ENCODE measurements around the gene EPB41L4B.
"Not testable (repeated sequence)": the region's sequence is repeated elsewhere in the genome, so short reads cannot be mapped to it uniquely, and the experiment has no call there.

EPB41L4B gene

GRCh38 chr9:109297899-109298298, 23.0 kb downstream of the EPB41L4B start:
- no peak for DNase-seq (ENCODE audit: low spot score)

- no peak for DNase-seq (ENCODE audit: low spot score)
Measured at GRCh38 chr9:109295221-109296130, 25.4 kb downstream of the EPB41L4B start.

GRCh38 chr9:109290385-109290784, 30.5 kb downstream of the EPB41L4B start:
- no peak for DNase-seq (ENCODE audit: low spot score)

GRCh38 chr9:109289931-109290330, 30.9 kb downstream of the EPB41L4B start:
- DNase-seq (ENCODE audit: low spot score), result no peak

- no peak for DNase-seq (ENCODE audit: low spot score)
Measured at GRCh38 chr9:109289186-109289585, 31.7 kb downstream of the EPB41L4B start.

GRCh38 chr9:109286981-109287380, 33.9 kb downstream of the EPB41L4B start:
- no peak for DNase-seq (ENCODE audit: low spot score)

- no peak for DNase-seq (ENCODE audit: low spot score)
Measured at GRCh38 chr9:109286571-109286977, 34.3 kb downstream of the EPB41L4B start.

GRCh38 chr9:109283672-109284071, 37.2 kb downstream of the EPB41L4B start:
- DNase-seq (ENCODE audit: low spot score), result not testable (repeated sequence)

GRCh38 chr9:109283012-109283411, 37.8 kb downstream of the EPB41L4B start:
- no peak for DNase-seq (ENCODE audit: low spot score)

- DNase-seq (ENCODE audit: low spot score), result no peak
Measured at GRCh38 chr9:109282302-109282701, 38.6 kb downstream of the EPB41L4B start.

GRCh38 chr9:109281518-109281917, 39.3 kb downstream of the EPB41L4B start:
- DNase-seq (ENCODE audit: low spot score), result no peak

GRCh38 chr9:109278848-109279247, 42.0 kb downstream of the EPB41L4B start:
- DNase-seq (ENCODE audit: low spot score), result no peak

GRCh38 chr9:109278216-109278615, 42.6 kb downstream of the EPB41L4B start:
- DNase-seq (ENCODE audit: low spot score), result no peak

GRCh38 chr9:109277451-109277850, 43.4 kb downstream of the EPB41L4B start:
- DNase-seq (ENCODE audit: low spot score), result no peak

- no peak for DNase-seq (ENCODE audit: low spot score)
Measured at GRCh38 chr9:109276469-109277440, 44.1 kb downstream of the EPB41L4B start.

GRCh38 chr9:109274884-109275730, 45.8 kb downstream of the EPB41L4B start:
- no peak for DNase-seq (ENCODE audit: low spot score)

- DNase-seq (ENCODE audit: low spot score), result no peak
Measured at GRCh38 chr9:109273869-109274268, 47.0 kb downstream of the EPB41L4B start.

GRCh38 chr9:109272745-109273144, 48.1 kb downstream of the EPB41L4B start:
- DNase-seq (ENCODE audit: low spot score), result no peak

- DNase-seq (ENCODE audit: low spot score), result no peak
Measured at GRCh38 chr9:109272045-109272444, 48.8 kb downstream of the EPB41L4B start.

GRCh38 chr9:109270971-109271925, 49.6 kb downstream of the EPB41L4B start:
- no peak for DNase-seq (ENCODE audit: low spot score)

GRCh38 chr9:109270441-109270840, 50.4 kb downstream of the EPB41L4B start:
- no peak for DNase-seq (ENCODE audit: low spot score)

All from CD4-positive, alpha-beta T cell treated with Interleukin-6 at 100 ng/mL for 8 hours (primary cell).